ENCODE results near the gene FRY. TPM values are rescaled to one million over a fixed set of nuclear protein-coding genes. Genes with fewer than 3 reads are reported as not detected.
A peak's percentile ranks its signal among the peaks of the same experiment; 100 is the strongest.

FRY gene
- total RNA-seq, 1 donor from 2014 or later: 5.4 TPM

DNA sequence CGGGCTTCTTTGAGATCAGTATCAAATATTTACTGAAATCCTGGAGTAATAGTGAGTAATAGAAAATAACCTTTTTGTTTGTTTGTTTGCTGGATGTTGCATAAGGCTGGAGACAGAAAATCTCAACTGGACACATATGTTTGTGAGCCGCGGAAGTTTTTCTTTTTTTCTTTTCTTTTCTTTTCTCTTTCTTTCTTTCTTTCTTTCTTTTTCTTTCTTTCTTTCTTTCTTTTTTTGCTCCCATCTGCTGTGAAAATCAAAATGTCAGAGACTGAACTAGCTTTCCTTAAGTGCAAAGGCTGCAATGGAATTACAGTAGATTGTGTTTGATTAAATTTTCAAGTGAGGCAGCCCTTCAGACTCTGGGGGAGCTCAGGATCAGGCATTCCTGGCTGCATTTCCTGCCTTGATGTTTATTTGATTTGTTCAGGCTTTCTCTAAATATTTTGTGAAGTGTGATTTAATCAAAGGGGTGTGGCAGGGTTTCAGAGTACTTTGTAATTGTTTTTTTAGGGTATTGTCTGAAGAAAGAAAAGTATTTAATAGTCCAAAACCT lies 319 bp downstream of the FRY start:
- Mint-ChIP-seq H3K4me1 (peaks cover 27% of the 10 kb centered on the region), H3K27ac (ENCODE audit: unreplicated experiment) (peak overlapping the region; percentile 9), H3K27me3 (ENCODE audit: low read depth) (peaks cover 26% of the 10 kb centered on the region), H3K9me3 (no peaks in the 10 kb centered on the region), H3K4me3 (peak overlapping the region; percentile 85), H3K36me3 (ENCODE audit: low read depth) (no peaks in the 10 kb centered on the region)
- no peak for DNase-seq (ENCODE audit: low read depth, low spot score)
- TF ChIP-seq, protein P1, sequence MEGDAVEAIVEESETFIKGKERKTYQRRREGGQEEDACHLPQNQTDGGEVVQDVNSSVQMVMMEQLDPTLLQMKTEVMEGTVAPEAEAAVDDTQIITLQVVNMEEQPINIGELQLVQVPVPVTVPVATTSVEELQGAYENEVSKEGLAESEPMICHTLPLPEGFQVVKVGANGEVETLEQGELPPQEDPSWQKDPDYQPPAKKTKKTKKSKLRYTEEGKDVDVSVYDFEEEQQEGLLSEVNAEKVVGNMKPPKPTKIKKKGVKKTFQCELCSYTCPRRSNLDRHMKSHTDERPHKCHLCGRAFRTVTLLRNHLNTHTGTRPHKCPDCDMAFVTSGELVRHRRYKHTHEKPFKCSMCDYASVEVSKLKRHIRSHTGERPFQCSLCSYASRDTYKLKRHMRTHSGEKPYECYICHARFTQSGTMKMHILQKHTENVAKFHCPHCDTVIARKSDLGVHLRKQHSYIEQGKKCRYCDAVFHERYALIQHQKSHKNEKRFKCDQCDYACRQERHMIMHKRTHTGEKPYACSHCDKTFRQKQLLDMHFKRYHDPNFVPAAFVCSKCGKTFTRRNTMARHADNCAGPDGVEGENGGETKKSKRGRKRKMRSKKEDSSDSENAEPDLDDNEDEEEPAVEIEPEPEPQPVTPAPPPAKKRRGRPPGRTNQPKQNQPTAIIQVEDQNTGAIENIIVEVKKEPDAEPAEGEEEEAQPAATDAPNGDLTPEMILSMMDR (conservative IDR thresholded peaks at IDR 0.05): no peak

GRCh38 chr13:32032759-32033158 lies 1.2 kb downstream of the FRY start:
- peaks cover 26% of the 10 kb centered on the region for H3K27me3 Mint-ChIP-seq (ENCODE audit: low read depth)

DNA sequence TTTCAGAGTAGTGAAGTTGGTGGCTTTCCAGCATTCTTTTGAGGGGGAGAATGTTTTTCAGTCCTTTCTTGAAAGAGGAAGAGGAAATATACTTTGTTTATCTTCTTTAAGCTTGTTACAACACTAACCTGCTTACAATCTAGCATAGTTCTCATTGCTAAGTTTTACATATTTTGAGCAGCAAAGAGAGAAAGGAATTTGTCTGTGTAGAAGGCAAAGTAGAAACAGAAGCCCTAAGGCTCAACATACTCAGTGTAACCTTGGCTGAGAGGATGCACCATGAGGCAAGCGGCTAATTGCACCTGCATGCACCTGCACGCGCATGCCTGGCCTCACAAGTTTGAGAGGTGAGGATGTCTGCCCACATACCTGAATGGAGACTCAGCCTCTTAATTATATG lies 2.2 kb downstream of the FRY start:
- TF ChIP-seq, protein P1 (conservative IDR thresholded peaks at IDR 0.05): no peak
- peaks cover 26% of the 10 kb centered on the region for H3K27me3 Mint-ChIP-seq (ENCODE audit: low read depth)
- H3K4me1 Mint-ChIP-seq: peaks cover 24% of the 10 kb centered on the region
- H3K9me3 Mint-ChIP-seq: no peaks in the 10 kb centered on the region
- H3K4me3 Mint-ChIP-seq: no peak overlapping the region
- no peak for DNase-seq (ENCODE audit: low read depth, low spot score)
- H3K27ac Mint-ChIP-seq (ENCODE audit: unreplicated experiment): no peak overlapping the region
- no peaks in the 10 kb centered on the region for H3K36me3 Mint-ChIP-seq (ENCODE audit: low read depth)

More at GRCh38 chr13:32032759-32033158, 1.2 kb downstream of the FRY start:
- no peaks in the 10 kb centered on the region for H3K9me3 Mint-ChIP-seq
- no peak for DNase-seq (ENCODE audit: low read depth, low spot score)
- H3K27ac Mint-ChIP-seq (ENCODE audit: unreplicated experiment): no peak overlapping the region
- peak overlapping the region; percentile 64 for H3K4me3 Mint-ChIP-seq
- H3K36me3 Mint-ChIP-seq (ENCODE audit: low read depth): no peaks in the 10 kb centered on the region
- TF ChIP-seq, protein P1 (conservative IDR thresholded peaks at IDR 0.05): no peak
- peaks cover 28% of the 10 kb centered on the region for H3K4me1 Mint-ChIP-seq

DNA sequence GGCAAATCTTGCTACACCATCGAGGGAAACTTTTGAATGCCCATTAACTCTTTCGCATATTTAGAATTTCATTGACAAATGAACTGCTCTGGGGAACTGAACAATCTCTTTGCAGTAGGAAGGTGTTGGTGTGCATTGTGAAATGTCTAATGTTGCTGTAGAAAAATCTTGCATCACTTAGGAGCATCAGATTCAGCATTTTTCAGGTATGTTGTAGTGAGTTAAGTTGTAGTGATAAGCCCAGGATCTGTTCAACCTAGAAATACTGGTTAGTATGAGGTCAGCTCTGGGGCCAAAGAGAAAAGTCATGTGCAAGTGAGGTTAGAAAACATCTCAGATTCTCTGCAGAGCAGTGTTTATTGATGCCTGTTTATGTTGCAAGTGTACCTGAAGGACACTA lies 4.1 kb downstream of the FRY start:
- Mint-ChIP-seq H3K9me3 (no peaks in the 10 kb centered on the region), H3K27ac (ENCODE audit: unreplicated experiment) (no peak overlapping the region), H3K4me3 (no peak overlapping the region), H3K4me1 (peaks cover 19% of the 10 kb centered on the region), H3K27me3 (ENCODE audit: low read depth) (peaks cover 18% of the 10 kb centered on the region), H3K36me3 (ENCODE audit: low read depth) (no peaks in the 10 kb centered on the region)
- DNase-seq (ENCODE audit: low read depth, low spot score): no peak
- TF ChIP-seq, protein P1 (conservative IDR thresholded peaks at IDR 0.05): no peak

DNA sequence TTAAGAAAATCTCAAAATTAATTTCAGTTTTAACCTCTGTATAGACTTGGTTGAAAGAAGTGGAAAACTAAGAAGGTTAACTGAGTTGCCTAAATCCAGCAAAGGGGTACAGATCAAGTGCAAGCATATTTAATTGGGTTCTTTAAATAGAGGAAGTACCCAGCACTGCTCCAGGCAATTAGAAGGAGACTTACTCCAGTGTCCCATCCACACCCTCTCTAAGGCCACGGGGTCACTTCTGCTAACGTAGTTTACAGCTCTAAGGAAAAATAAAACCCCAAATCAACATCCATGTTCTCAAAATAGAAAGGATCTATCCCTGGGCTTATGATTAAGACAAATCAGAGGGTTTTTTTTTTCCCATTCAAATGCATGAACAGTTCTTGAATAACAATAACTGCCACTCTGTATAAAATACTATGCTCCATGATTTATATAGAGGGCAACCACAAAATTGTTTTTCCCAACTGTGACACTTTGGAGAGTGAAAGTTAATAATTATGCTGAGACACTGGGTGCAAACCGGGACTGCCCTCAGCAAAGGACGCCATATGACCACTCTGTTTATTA lies 4.6 kb downstream of the FRY start:
- H3K27ac Mint-ChIP-seq (ENCODE audit: unreplicated experiment): no peak overlapping the region
- no peak overlapping the region for H3K4me3 Mint-ChIP-seq
- no peaks in the 10 kb centered on the region for H3K36me3 Mint-ChIP-seq (ENCODE audit: low read depth)
- peaks cover 15% of the 10 kb centered on the region for H3K27me3 Mint-ChIP-seq (ENCODE audit: low read depth)
- H3K4me1 Mint-ChIP-seq: peaks cover 16% of the 10 kb centered on the region
- TF ChIP-seq, protein P1 (conservative IDR thresholded peaks at IDR 0.05): no peak
- DNase-seq (ENCODE audit: low read depth, low spot score): no peak
- H3K9me3 Mint-ChIP-seq: no peaks in the 10 kb centered on the region

All from neural crest cell (in vitro differentiated cells).